Astrocyte (in vitro differentiated cells and primary cell): ENCODE data around the gene PLXND1. TPM values are rescaled to one million over a fixed set of nuclear protein-coding genes. Genes with fewer than 3 reads are reported as not detected.

Source experiments
- DNase-seq: peaks from one replicate; pipeline ENCODE4 v3.0.0-alpha.2; 2010; ENCODE audit warnings: low read depth
- FAIRE-seq: peaks from 2 replicates; lab custom pipeline; 2011; peaks lifted over from hg19 to GRCh38; lab: Jason Lieb, UNC
- H2AFZ ChIP-seq: 2 replicates; pipeline ENCODE4 v1.6.0; 2012; ENCODE audit warnings: low read depth, low read length, inconsistent platforms
- H3K27ac ChIP-seq: 2 replicates; pipeline ENCODE4 v1.5.1; 2011; ENCODE audit warnings: low read depth, low read length, inconsistent platforms
- H3K27me3 ChIP-seq: 2 replicates; pipeline ENCODE4 v1.6.0; 2011; ENCODE audit warnings: low read length, inconsistent platforms; ENCODE audit not compliant: insufficient read depth
- H3K36me3 ChIP-seq: 2 replicates; pipeline ENCODE4 v1.5.1; 2011; ENCODE audit warnings: low read length, inconsistent platforms; ENCODE audit not compliant: insufficient read depth
- H3K4me1 ChIP-seq: 2 replicates; pipeline ENCODE4 v1.5.1; 2011; ENCODE audit warnings: low read length, inconsistent platforms; ENCODE audit not compliant: insufficient read depth
- H3K4me2 ChIP-seq: 2 replicates; pipeline ENCODE4 v1.6.0; 2012; ENCODE audit warnings: low read length, inconsistent platforms
- H3K4me3 ChIP-seq: 2 replicates; pipeline ENCODE4 v1.5.1; 2011; ENCODE audit warnings: low read depth, mild to moderate bottlenecking, low read length, inconsistent platforms; ENCODE audit not compliant: insufficient read depth
- H3K79me2 ChIP-seq: 2 replicates; pipeline ENCODE4 v1.6.0; 2012; ENCODE audit warnings: mild to moderate bottlenecking, low read length, inconsistent platforms; ENCODE audit not compliant: insufficient read depth
- H3K9ac ChIP-seq: 2 replicates; pipeline ENCODE4 v1.6.0; 2012; ENCODE audit warnings: mild to moderate bottlenecking, low read length, inconsistent platforms
- H3K9me3 ChIP-seq: 2 replicates; pipeline ENCODE4 v1.5.1; 2012; ENCODE audit warnings: low read depth, mild to moderate bottlenecking, low read length, inconsistent platforms; ENCODE audit not compliant: insufficient read depth
- H4K20me1 ChIP-seq: 2 replicates; pipeline ENCODE4 v1.6.0; 2012; ENCODE audit warnings: low read length, inconsistent platforms; ENCODE audit not compliant: insufficient read depth
- H3K27ac Mint-ChIP-seq: one replicate; pipeline ENCODE4 v1.8.0; 2021; ENCODE audit warnings: mild to moderate bottlenecking, mixed read lengths; ENCODE audit not compliant: unreplicated experiment
- H3K27me3 Mint-ChIP-seq: one replicate; pipeline ENCODE4 v1.8.0; 2021; ENCODE audit warnings: low read depth, mixed read lengths; ENCODE audit not compliant: unreplicated experiment
- H3K36me3 Mint-ChIP-seq: one replicate; pipeline ENCODE4 v1.8.0; 2021; ENCODE audit warnings: low read depth, mixed read lengths; ENCODE audit not compliant: unreplicated experiment
- H3K4me1 Mint-ChIP-seq: one replicate; pipeline ENCODE4 v1.8.0; 2021; ENCODE audit warnings: low read depth, mixed read lengths; ENCODE audit not compliant: unreplicated experiment
- H3K4me3 Mint-ChIP-seq: one replicate; pipeline ENCODE4 v1.8.0; 2021; ENCODE audit warnings: mild to moderate bottlenecking, moderate library complexity, mixed read lengths; ENCODE audit not compliant: unreplicated experiment
- H3K9me3 Mint-ChIP-seq: one replicate; pipeline ENCODE4 v1.8.0; 2021; ENCODE audit warnings: mild to moderate bottlenecking, mixed read lengths; ENCODE audit not compliant: unreplicated experiment
- CTCF ChIP-seq: IDR thresholded peaks from 2 replicates; pipeline ENCODE4 v1.5.1; 2011; ENCODE audit warnings: low read depth, mild to moderate bottlenecking, inconsistent platforms, low read length, moderate library complexity; ENCODE audit not compliant: insufficient read depth
- EZH2 ChIP-seq: IDR thresholded peaks from 2 replicates; pipeline ENCODE4 v1.6.1; 2012; ENCODE audit warnings: mild to moderate bottlenecking, low read length, inconsistent platforms; ENCODE audit not compliant: insufficient read depth
- total RNA-seq: library from RNA; stranded (reverse); gene quantifications from 2 replicates; pipeline ENCODE4 v1.2.1, GENCODE V29; 2021

PLXND1 gene
- total RNA-seq, 1 donor from 2014 or later = 184 TPM

- peak overlapping the region; percentile 68 for H3K9ac ChIP-seq
- H3K27me3 ChIP-seq = no peaks in the 10 kb centered on the region
- peak overlapping the region; percentile 67 for H3K4me3 ChIP-seq
- Mint-ChIP-seq H3K27me3 (no peaks in the 10 kb centered on the region), H3K27ac (peak overlapping the region; percentile 69), H3K9me3 (no peaks in the 10 kb centered on the region), H3K4me1 (peaks cover 58% of the 10 kb centered on the region), H3K36me3 (peaks cover 2% of the 10 kb centered on the region), H3K4me3 (peak overlapping the region; percentile 90)
- H4K20me1 ChIP-seq = peaks cover 44% of the 10 kb centered on the region
- no peak for FAIRE-seq
- TF ChIP-seq CTCF (no peak), EZH2 (no peak)
- H3K4me1 ChIP-seq = peaks cover 57% of the 10 kb centered on the region
- H2AFZ ChIP-seq = no peak overlapping the region
- peak overlapping the region; percentile 94 for H3K4me2 ChIP-seq
- peak overlapping the region; percentile 70 for H3K27ac ChIP-seq
- H3K79me2 ChIP-seq = peaks cover 70% of the 10 kb centered on the region
- H3K36me3 ChIP-seq = no peaks in the 10 kb centered on the region
- DNase-seq = no peak
- H3K9me3 ChIP-seq = no peaks in the 10 kb centered on the region
Measured at GRCh38 chr3:129603991-129604749, 2.3 kb downstream of the PLXND1 start.

GRCh38 chr3:129603561-129603942 lies 2.9 kb downstream of the PLXND1 start:
- no peaks in the 10 kb centered on the region for H3K9me3 Mint-ChIP-seq
- H3K4me1 Mint-ChIP-seq = peaks cover 60% of the 10 kb centered on the region
- FAIRE-seq = no peak

More at GRCh38 chr3:129603561-129603942, 2.9 kb downstream of the PLXND1 start:
- peaks cover 57% of the 10 kb centered on the region for H3K4me1 ChIP-seq
- Mint-ChIP-seq H3K27ac (peak overlapping the region; percentile 85), H3K27me3 (no peaks in the 10 kb centered on the region), H3K36me3 (peaks cover 2% of the 10 kb centered on the region), H3K4me3 (peak overlapping the region; percentile 90)
- DNase-seq = no peak
- peak overlapping the region; percentile 68 for H3K9ac ChIP-seq
- H4K20me1 ChIP-seq = peaks cover 44% of the 10 kb centered on the region
- peak overlapping the region; percentile 94 for H3K4me2 ChIP-seq
- H3K36me3 ChIP-seq = no peaks in the 10 kb centered on the region
- H3K27me3 ChIP-seq = no peaks in the 10 kb centered on the region
- peaks cover 76% of the 10 kb centered on the region for H3K79me2 ChIP-seq
- no peaks in the 10 kb centered on the region for H3K9me3 ChIP-seq
- H3K27ac ChIP-seq = peak overlapping the region; percentile 70
- TF ChIP-seq CTCF = no peak
- no peak for TF ChIP-seq EZH2
- no peak overlapping the region for H2AFZ ChIP-seq
- H3K4me3 ChIP-seq = peak overlapping the region; percentile 67
